Activated T-helper 17 cell treated with anti-CD3 and anti-CD28 coated beads, Interleukin-2, amount 50 U/mL, for 72 hours (primary cell): ENCODE measurements around the gene STX5. TPM values are rescaled to one million over a fixed set of nuclear protein-coding genes. Genes with fewer than 3 reads are reported as not detected.
"Not testable (repeated sequence)": the region's sequence is repeated elsewhere in the genome, so short reads cannot be mapped to it uniquely, and the experiment has no call there.

Experiments used
- ATAC-seq: fragments of 150-1000 bp; cut with Tn5 transposase; replicated peaks from 2 replicates; pipeline ENCODE4 v1.10.0; 2021; ENCODE audit warnings: mild to moderate bottlenecking, moderate library complexity
- H3K27ac Mint-ChIP-seq: one replicate; pipeline ENCODE4 v1.8.0; 2022; ENCODE audit warnings: mixed read lengths
- H3K27me3 Mint-ChIP-seq: one replicate; pipeline ENCODE4 v1.8.0; 2022; ENCODE audit warnings: mixed read lengths
- H3K36me3 Mint-ChIP-seq: one replicate; pipeline ENCODE4 v1.8.0; 2022; ENCODE audit warnings: low read depth, mild to moderate bottlenecking, mixed read lengths
- H3K4me1 Mint-ChIP-seq: one replicate; pipeline ENCODE4 v1.8.0; 2022; ENCODE audit warnings: mixed read lengths
- H3K4me3 Mint-ChIP-seq: one replicate; pipeline ENCODE4 v1.8.0; 2022; ENCODE audit warnings: mild to moderate bottlenecking, mixed read lengths
- H3K9me3 Mint-ChIP-seq: one replicate; pipeline ENCODE4 v1.8.0; 2022; ENCODE audit warnings: mixed read lengths
- total RNA-seq, 2 donors: library from RNA; stranded (reverse); gene quantifications; one replicate each; pipeline ENCODE4 v1.2.3, GENCODE V29; 2022

Gene STX5
- total RNA-seq, 2 donors from 2014 or later, result 23.4 to 32.0 TPM

- Mint-ChIP-seq H3K27ac (no peak overlapping the region), H3K4me1 (peaks cover 11% of the 10 kb centered on the region), H3K36me3 (no peaks in the 10 kb centered on the region), H3K4me3 (no peak overlapping the region), H3K27me3 (no peaks in the 10 kb centered on the region), H3K9me3 (no peaks in the 10 kb centered on the region)
- ATAC-seq, result no peak
Measured at GRCh38 chr11:62844154-62844553, 12.3 kb upstream of the STX5 start.

- Mint-ChIP-seq H3K4me1 (peaks cover 11% of the 10 kb centered on the region), H3K36me3 (no peaks in the 10 kb centered on the region), H3K9me3 (no peaks in the 10 kb centered on the region), H3K4me3 (no peak overlapping the region), H3K27ac (no peak overlapping the region), H3K27me3 (no peaks in the 10 kb centered on the region)
- no peak for ATAC-seq
Measured at GRCh38 chr11:62843466-62843865, 11.6 kb upstream of the STX5 start.

GRCh38 chr11:62842891-62843290 lies 11.0 kb upstream of the STX5 start:
- H3K4me3 Mint-ChIP-seq, H3K9me3 Mint-ChIP-seq, ATAC-seq, H3K27ac Mint-ChIP-seq, H3K27me3 Mint-ChIP-seq, H3K36me3 Mint-ChIP-seq: not testable (repeated sequence)
- peaks cover 11% of the 10 kb centered on the region for H3K4me1 Mint-ChIP-seq

- ATAC-seq, result no peak
- no peaks in the 10 kb centered on the region for H3K9me3 Mint-ChIP-seq
- peaks cover 17% of the 10 kb centered on the region for H3K4me1 Mint-ChIP-seq
- no peaks in the 10 kb centered on the region for H3K27me3 Mint-ChIP-seq
- no peak overlapping the region for H3K27ac Mint-ChIP-seq
- no peak overlapping the region for H3K4me3 Mint-ChIP-seq
- peaks cover 7% of the 10 kb centered on the region for H3K36me3 Mint-ChIP-seq
Measured at GRCh38 chr11:62842171-62842741, 10.4 kb upstream of the STX5 start.

- peaks cover 14% of the 10 kb centered on the region for H3K36me3 Mint-ChIP-seq
- peaks cover 18% of the 10 kb centered on the region for H3K4me1 Mint-ChIP-seq
- no peak overlapping the region for H3K27ac Mint-ChIP-seq
Measured at GRCh38 chr11:62841361-62842170, 9.7 kb upstream of the STX5 start.

GRCh38 chr11:62840721-62841360 lies 9.0 kb upstream of the STX5 start:
- peaks cover 22% of the 10 kb centered on the region for H3K36me3 Mint-ChIP-seq
- peaks cover 18% of the 10 kb centered on the region for H3K4me1 Mint-ChIP-seq
- H3K4me3 Mint-ChIP-seq, H3K27ac Mint-ChIP-seq, H3K9me3 Mint-ChIP-seq, H3K27me3 Mint-ChIP-seq: not testable (repeated sequence)
- ATAC-seq, result peak; percentile 42

More at GRCh38 chr11:62841361-62842170, 9.7 kb upstream of the STX5 start:
- Mint-ChIP-seq H3K4me3 (no peak overlapping the region), H3K9me3 (no peaks in the 10 kb centered on the region), H3K27me3 (no peaks in the 10 kb centered on the region)
- peak; percentile 70 for ATAC-seq

GRCh38 chr11:62839050-62839945 lies 7.4 kb upstream of the STX5 start, which contains the start of gene WDR74:
Gene WDR74 (minus strand): TSS chr11:62839590. CDS start chr11:62839570, 20 bp downstream.
- Mint-ChIP-seq H3K9me3 (no peaks in the 10 kb centered on the region), H3K36me3 (peaks cover 37% of the 10 kb centered on the region), H3K4me3 (no peak within 1 kb of the TSS), H3K4me1 (peaks cover 24% of the 10 kb centered on the region), H3K27ac (no peak within 1 kb of the TSS), H3K27me3 (no peaks in the 10 kb centered on the region)
- peak; percentile 56 for ATAC-seq

GRCh38 chr11:62835336-62835735 lies 3.5 kb upstream of the STX5 start:
- no peak for ATAC-seq
- H3K4me1 Mint-ChIP-seq, result peaks cover 26% of the 10 kb centered on the region
- H3K9me3 Mint-ChIP-seq, result no peaks in the 10 kb centered on the region
- H3K4me3 Mint-ChIP-seq, result no peak overlapping the region
- H3K27me3 Mint-ChIP-seq, result no peaks in the 10 kb centered on the region
- H3K27ac Mint-ChIP-seq, result peak overlapping the region; percentile 82
- peaks cover 75% of the 10 kb centered on the region for H3K36me3 Mint-ChIP-seq

- peak; percentile 1 for ATAC-seq
- peaks cover 86% of the 10 kb centered on the region for H3K36me3 Mint-ChIP-seq
- H3K4me3 Mint-ChIP-seq, result peak within 1 kb of the TSS; percentile 99
- no peaks in the 10 kb centered on the region for H3K27me3 Mint-ChIP-seq
- no peaks in the 10 kb centered on the region for H3K9me3 Mint-ChIP-seq
- H3K27ac Mint-ChIP-seq, result peak within 1 kb of the TSS; percentile 97
- peaks cover 19% of the 10 kb centered on the region for H3K4me1 Mint-ChIP-seq
Measured at GRCh38 chr11:62832336-62833234, 734 bp upstream of the STX5 start, which contains the start of gene TEX54. Gene TEX54 (minus strand): TSS chr11:62832841.

GRCh38 chr11:62830904-62831519 lies 839 bp downstream of the STX5 start:
- peaks cover 86% of the 10 kb centered on the region for H3K36me3 Mint-ChIP-seq
- H3K4me1 Mint-ChIP-seq, result peaks cover 15% of the 10 kb centered on the region
- peak overlapping the region; percentile 97 for H3K27ac Mint-ChIP-seq
- H3K4me3 Mint-ChIP-seq, result peak overlapping the region; percentile 99
- no peaks in the 10 kb centered on the region for H3K27me3 Mint-ChIP-seq
- no peak for ATAC-seq
- no peaks in the 10 kb centered on the region for H3K9me3 Mint-ChIP-seq

GRCh38 chr11:62828130-62828529 lies 3.7 kb downstream of the STX5 start:
- H3K27ac Mint-ChIP-seq, H3K4me3 Mint-ChIP-seq, H3K27me3 Mint-ChIP-seq, H3K9me3 Mint-ChIP-seq, H3K4me1 Mint-ChIP-seq, ATAC-seq: not testable (repeated sequence)
- peaks cover 86% of the 10 kb centered on the region for H3K36me3 Mint-ChIP-seq

GRCh38 chr11:62823677-62824076 lies 8.2 kb downstream of the STX5 start:
- no peak for ATAC-seq
- no peaks in the 10 kb centered on the region for H3K9me3 Mint-ChIP-seq
- H3K4me3 Mint-ChIP-seq, result no peak overlapping the region
- peaks cover 91% of the 10 kb centered on the region for H3K36me3 Mint-ChIP-seq
- no peaks in the 10 kb centered on the region for H3K4me1 Mint-ChIP-seq
- H3K27ac Mint-ChIP-seq, result no peak overlapping the region
- H3K27me3 Mint-ChIP-seq, result no peaks in the 10 kb centered on the region

- Mint-ChIP-seq H3K27me3 (no peaks in the 10 kb centered on the region), H3K27ac (no peak overlapping the region), H3K36me3 (peaks cover 66% of the 10 kb centered on the region), H3K4me3 (no peak overlapping the region), H3K9me3 (no peaks in the 10 kb centered on the region), H3K4me1 (no peaks in the 10 kb centered on the region)
- no peak for ATAC-seq
Measured at GRCh38 chr11:62817129-62817528, 14.7 kb downstream of the STX5 start.
